Measurements from ENCODE around the gene ZNF497.

Gene ZNF497

GRCh38 chr19:58401840-58402421, 39.4 kb upstream of the ZNF497 start:
- H3K27me3 ChIP-seq (ENCODE audit: low read length) = no peaks in the 10 kb centered on the region
- no peaks in the 10 kb centered on the region for H3K36me3 ChIP-seq (ENCODE audit: low read length)
- peak overlapping the region; percentile 53 for H3K9ac ChIP-seq (ENCODE audit: low read length)
- H3K9me3 ChIP-seq (ENCODE audit: insufficient read depth, low read length) = no peaks in the 10 kb centered on the region
- H3K4me2 ChIP-seq (ENCODE audit: low read depth, low read length, poor library complexity, severe bottlenecking) = peak overlapping the region; percentile 91
- no peaks in the 10 kb centered on the region for H3K79me2 ChIP-seq (ENCODE audit: insufficient read depth, low read length)
- no peaks in the 10 kb centered on the region for H3K9me2 ChIP-seq (replicated peaks; ENCODE audit: insufficient read depth, low read length)
- H3K27ac ChIP-seq (ENCODE audit: low read depth, low read length) = no peak overlapping the region
- peaks cover 5% of the 10 kb centered on the region; the same call in 1 of the 2 replicates for H3F3A ChIP-seq (ENCODE audit: insufficient read depth)
- TF ChIP-seq, protein P1, sequence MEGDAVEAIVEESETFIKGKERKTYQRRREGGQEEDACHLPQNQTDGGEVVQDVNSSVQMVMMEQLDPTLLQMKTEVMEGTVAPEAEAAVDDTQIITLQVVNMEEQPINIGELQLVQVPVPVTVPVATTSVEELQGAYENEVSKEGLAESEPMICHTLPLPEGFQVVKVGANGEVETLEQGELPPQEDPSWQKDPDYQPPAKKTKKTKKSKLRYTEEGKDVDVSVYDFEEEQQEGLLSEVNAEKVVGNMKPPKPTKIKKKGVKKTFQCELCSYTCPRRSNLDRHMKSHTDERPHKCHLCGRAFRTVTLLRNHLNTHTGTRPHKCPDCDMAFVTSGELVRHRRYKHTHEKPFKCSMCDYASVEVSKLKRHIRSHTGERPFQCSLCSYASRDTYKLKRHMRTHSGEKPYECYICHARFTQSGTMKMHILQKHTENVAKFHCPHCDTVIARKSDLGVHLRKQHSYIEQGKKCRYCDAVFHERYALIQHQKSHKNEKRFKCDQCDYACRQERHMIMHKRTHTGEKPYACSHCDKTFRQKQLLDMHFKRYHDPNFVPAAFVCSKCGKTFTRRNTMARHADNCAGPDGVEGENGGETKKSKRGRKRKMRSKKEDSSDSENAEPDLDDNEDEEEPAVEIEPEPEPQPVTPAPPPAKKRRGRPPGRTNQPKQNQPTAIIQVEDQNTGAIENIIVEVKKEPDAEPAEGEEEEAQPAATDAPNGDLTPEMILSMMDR (IDR thresholded peaks at IDR 0.05; ENCODE audit: insufficient read depth, low read length, poor library complexity, severe bottlenecking) = no peak
- TF ChIP-seq EZH2phosphoT487 (conservative IDR thresholded peaks at IDR 0.05; ENCODE audit: low read length) = no peak
- no peaks in the 10 kb centered on the region for H4K20me1 ChIP-seq (ENCODE audit: low read depth, low read length)
- H2AFZ ChIP-seq (ENCODE audit: low read depth, low read length, severe bottlenecking) = peak overlapping the region; percentile 87
- H3K4me3 ChIP-seq (ENCODE audit: insufficient read depth, low read length, poor library complexity, severe bottlenecking) = peak overlapping the region; percentile 58

DNA sequence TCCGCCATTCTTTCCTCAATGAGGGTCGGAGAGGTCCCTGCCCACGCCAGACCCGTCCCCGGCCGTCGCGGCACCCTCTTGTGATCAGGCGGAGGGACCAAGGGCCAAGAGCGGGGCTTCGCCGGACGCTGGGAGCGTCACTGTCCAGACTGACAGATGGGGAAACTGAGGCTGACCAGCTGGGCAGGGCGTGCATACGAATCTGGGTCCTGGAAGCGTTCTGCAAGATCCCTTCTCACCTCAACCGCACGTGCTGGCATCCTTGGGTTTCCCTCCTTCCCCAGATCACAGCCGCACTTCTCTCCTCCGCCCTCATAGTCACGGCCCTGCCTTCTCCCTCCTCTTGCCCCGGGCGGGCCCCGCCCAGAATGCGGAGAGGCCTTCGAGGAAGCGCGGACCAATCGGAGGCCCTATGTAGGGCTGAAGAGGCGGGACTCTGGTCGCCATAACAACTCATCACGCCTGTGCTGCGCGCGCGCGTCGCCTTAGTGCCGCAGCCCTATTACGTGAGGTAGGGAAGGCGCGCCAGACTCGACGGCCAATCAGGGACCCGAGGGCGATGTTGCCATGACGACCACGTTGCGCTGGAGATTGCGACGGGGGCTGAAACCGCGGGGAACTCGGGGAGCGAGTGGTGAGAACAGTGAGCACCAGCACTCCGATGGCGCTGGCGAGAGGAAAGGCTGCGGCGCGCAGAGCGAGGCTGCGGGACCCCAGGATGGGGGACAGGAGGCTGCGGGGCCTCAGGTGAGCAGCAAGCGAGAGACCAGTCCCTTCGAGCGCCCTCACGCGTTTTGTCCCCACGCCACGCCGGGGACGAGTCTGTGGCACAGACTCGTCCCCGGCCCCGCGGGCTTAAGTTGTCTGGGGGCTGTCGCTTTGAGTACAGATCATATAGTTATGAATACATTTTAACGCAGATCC, 38.6 kb upstream of the ZNF497 start:
- Histone ChIP-seq H3K9me2 (replicated peaks; ENCODE audit: insufficient read depth, low read length) (no peaks in the 10 kb centered on the region), H3K79me2 (ENCODE audit: insufficient read depth, low read length) (no peaks in the 10 kb centered on the region), H3K9me3 (ENCODE audit: insufficient read depth, low read length) (no peaks in the 10 kb centered on the region), H3K27ac (ENCODE audit: low read depth, low read length) (no peak overlapping the region), H4K20me1 (ENCODE audit: low read depth, low read length) (no peaks in the 10 kb centered on the region), H3K4me2 (ENCODE audit: low read depth, low read length, poor library complexity, severe bottlenecking) (peak overlapping the region; percentile 91), H3K36me3 (ENCODE audit: low read length) (no peaks in the 10 kb centered on the region), H3K9ac (ENCODE audit: low read length) (peak overlapping the region; percentile 53), H2AFZ (ENCODE audit: low read depth, low read length, severe bottlenecking) (peak overlapping the region; percentile 87), H3F3A (ENCODE audit: insufficient read depth) (peaks cover 5% of the 10 kb centered on the region; the same call in 1 of the 2 replicates), H3K4me3 (ENCODE audit: insufficient read depth, low read length, poor library complexity, severe bottlenecking) (peak overlapping the region; percentile 58), H3K27me3 (ENCODE audit: low read length) (no peaks in the 10 kb centered on the region)
- no peak for TF ChIP-seq EZH2phosphoT487 (conservative IDR thresholded peaks at IDR 0.05; ENCODE audit: low read length)
- TF ChIP-seq, protein P1 (IDR thresholded peaks at IDR 0.05; ENCODE audit: insufficient read depth, low read length, poor library complexity, severe bottlenecking) = no peak

DNA sequence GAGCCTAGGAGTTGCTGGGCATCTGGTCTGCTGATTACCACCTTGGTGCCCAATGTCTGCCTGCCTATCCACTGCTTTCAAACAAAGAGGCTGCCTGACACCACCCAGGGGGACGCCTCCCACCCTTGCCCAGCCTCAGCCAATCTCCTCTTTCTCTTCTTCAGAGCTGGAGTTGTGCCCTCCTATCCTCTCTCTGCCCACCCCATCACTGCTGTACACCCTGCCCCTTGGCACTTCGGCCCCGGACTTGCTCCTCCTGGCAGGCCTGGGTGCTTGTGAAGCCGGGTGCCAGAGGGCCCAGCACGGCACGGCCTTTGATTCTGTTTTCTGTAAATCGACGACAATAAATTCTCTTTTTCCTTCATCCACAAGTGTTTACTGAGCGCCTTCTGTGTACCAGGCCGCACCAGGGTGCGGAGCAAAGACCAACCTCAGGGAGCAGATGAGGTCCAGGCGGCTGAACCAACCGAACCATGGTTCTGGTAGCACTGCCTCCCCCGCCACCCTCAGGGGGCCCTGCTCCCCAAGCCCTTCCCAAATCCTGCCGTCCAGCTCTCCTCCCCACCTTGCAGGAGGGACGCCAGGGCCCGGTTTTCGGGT, 37.9 kb upstream of the ZNF497 start:
- H3K4me2 ChIP-seq (ENCODE audit: low read depth, low read length, poor library complexity, severe bottlenecking) = peak overlapping the region; percentile 50
- H4K20me1 ChIP-seq (ENCODE audit: low read depth, low read length) = no peaks in the 10 kb centered on the region
- H2AFZ ChIP-seq (ENCODE audit: low read depth, low read length, severe bottlenecking) = no peak overlapping the region
- H3K9me3 ChIP-seq (ENCODE audit: insufficient read depth, low read length) = no peaks in the 10 kb centered on the region
- H3K27me3 ChIP-seq (ENCODE audit: low read length) = no peaks in the 10 kb centered on the region
- H3K9me2 ChIP-seq (replicated peaks; ENCODE audit: insufficient read depth, low read length) = no peaks in the 10 kb centered on the region
- peak overlapping the region; percentile 36 for H3K4me3 ChIP-seq (ENCODE audit: insufficient read depth, low read length, poor library complexity, severe bottlenecking)
- H3K79me2 ChIP-seq (ENCODE audit: insufficient read depth, low read length) = no peaks in the 10 kb centered on the region
- TF ChIP-seq, protein P1 (IDR thresholded peaks at IDR 0.05; ENCODE audit: insufficient read depth, low read length, poor library complexity, severe bottlenecking) = no peak
- TF ChIP-seq EZH2phosphoT487 (conservative IDR thresholded peaks at IDR 0.05; ENCODE audit: low read length) = no peak
- H3F3A ChIP-seq (ENCODE audit: insufficient read depth) = peaks cover 5% of the 10 kb centered on the region; the same call in 1 of the 2 replicates
- H3K36me3 ChIP-seq (ENCODE audit: low read length) = no peaks in the 10 kb centered on the region
- H3K9ac ChIP-seq (ENCODE audit: low read length) = peak overlapping the region; percentile 33; the same call in 1 of the 2 replicates
- H3K27ac ChIP-seq (ENCODE audit: low read depth, low read length) = no peak overlapping the region

All from SU-DHL-6 (cell line).